Measurements from ENCODE around the gene SLC38A3. TPM values are rescaled to one million over a fixed set of nuclear protein-coding genes. Genes with fewer than 3 reads are reported as not detected.
A peak's percentile ranks its signal among the peaks of the same experiment; 100 is the strongest.

Gene SLC38A3
- total and polyA plus RNA-seq, 2 donors (not counting 1 experiment from before 2014, with no cell fraction given) = not detected

- Histone ChIP-seq H3K27me3 (replicated peaks in 1 of 4; ENCODE audit: control extremely low read depth in 1 of 4, control insufficient read depth in 3 of 4, insufficient read depth in 4 of 4, low read length in 3 of 4) (no peaks in the 10 kb centered on the region), H3K27ac (ENCODE audit: low read length in 2 of 2) (peak overlapping the region; percentile 65 to 91), H3K4me1 (ENCODE audit: control insufficient read depth in 2 of 2, insufficient read depth in 2 of 2, low read length in 2 of 2) (peaks cover 43 to 50% of the 10 kb centered on the region in 2 donors), H2AFZ (ENCODE audit: insufficient read depth, low read depth, low read length, poor library complexity, severe bottlenecking) (peak overlapping the region; percentile 71), H3K36me3 (replicated peaks in 1 of 2; ENCODE audit: control extremely low read depth in 1 of 2, control insufficient read depth in 1 of 2, extremely low read depth in 1 of 2, insufficient read depth in 2 of 2, low read length in 1 of 2) (peaks cover 0 to 24% of the 10 kb centered on the region in 2 experiments), H3K4me2 (replicated peaks; ENCODE audit: low read depth, low read length, poor library complexity, severe bottlenecking) (peak overlapping the region; percentile 97), H3K79me2 (ENCODE audit: control insufficient read depth, insufficient read depth, low read length) (peaks cover 92% of the 10 kb centered on the region), H3K9me3 (ENCODE audit: control extremely low read depth in 1 of 3, control insufficient read depth in 2 of 3, insufficient read depth in 1 of 3, low read length in 2 of 3) (no peaks in the 10 kb centered on the region), H3K4me3 (ENCODE audit: control extremely low read depth in 1 of 5, extremely low read depth in 1 of 5, insufficient read depth in 1 of 5, low read depth in 2 of 5, low read length in 4 of 5) (peak overlapping the region; percentile 70 to 100 (median 95)), H4K20me1 (ENCODE audit: control insufficient read depth, insufficient read depth, low read length, poor library complexity, severe bottlenecking) (peaks cover 52% of the 10 kb centered on the region), H3K9ac (ENCODE audit: low read length) (peak overlapping the region; percentile 78)
- ChIA-PET POLR2A (interaction anchor here (0.5 to 2.1 kb wide), 3 partner anchors 8 to 70 kb away, joined by 3 to 13 read pairs (median 11); no protein-coding TSS in a partner anchor), CTCF (interaction anchor here (1.2 to 27.3 kb wide), 4 partner anchors 3 to 43 kb away, joined by 5 to 596 read pairs (median 302); partner anchors contain the start of gene GNAI2)
- no peak for DNase-seq
- Mint-ChIP-seq H3K27ac (peak overlapping the region; percentile 97), H3K27me3 (no peaks in the 10 kb centered on the region), H3K4me3 (peak overlapping the region; percentile 97), H3K9me3 (ENCODE audit: insufficient read depth) (no peaks in the 10 kb centered on the region), H3K4me1 (peaks cover 55% of the 10 kb centered on the region)
- ATAC-seq (ENCODE audit: low read depth) = no peak
- 2% methylated on average over 13 of the region's 13 CpGs for WGBS (ENCODE audit: insufficient coverage)
- no peak for TF ChIP-seq CTCF (IDR thresholded peaks at IDR 0.05)
- TF ChIP-seq EZH2 (IDR thresholded peaks at IDR 0.05; ENCODE audit: borderline replicate concordance, insufficient read depth, low read depth, low read length, poor library complexity, severe bottlenecking) = no peak
- intact Hi-C loops (cut with micrococcal nuclease) = loop anchor here (2.0 to 10.0 kb wide), 6 partner anchors 62 to 1519 kb away; partner anchors contain the start of genes APEH, HYAL2, HYAL3 and IP6K2
Measured at GRCh38 chr3:50236484-50237132, 31.5 kb downstream of the SLC38A3 start.

Data from B cell (primary cell).